HTERT RPE-1 (cell line): Measurements from ENCODE around the gene ADARB2.

ENCODE experiments used
- in situ Hi-C: fragments of 300-500 bp; cut with MboI; formaldehyde crosslinking; loops from 4 replicates; pipeline ENCODE4 v1.14.3; 2020; ENCODE audit warnings: low sequenced_read_pairs

The ADARB2 gene

DNA sequence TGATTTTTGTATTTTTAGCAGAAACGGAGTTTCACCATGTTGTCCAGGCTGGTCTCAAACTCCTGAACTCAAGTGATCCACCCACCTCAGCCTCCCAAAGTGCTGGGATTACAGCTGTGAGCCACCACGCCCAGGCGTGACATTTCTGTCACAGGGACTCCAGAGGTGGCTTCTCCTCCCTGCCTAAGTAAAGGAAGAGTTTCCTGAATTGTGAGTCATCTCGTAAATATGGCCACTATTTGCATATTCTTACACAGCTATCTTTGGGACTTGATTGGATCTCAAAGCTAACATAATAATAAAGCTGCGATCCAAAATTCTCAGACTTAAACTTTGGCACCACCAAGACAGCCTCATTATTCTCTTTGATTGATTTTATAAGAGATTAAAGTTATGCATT lies 50.1 kb downstream of the ADARB2 start:
- in situ Hi-C loops: no loop called here

DNA sequence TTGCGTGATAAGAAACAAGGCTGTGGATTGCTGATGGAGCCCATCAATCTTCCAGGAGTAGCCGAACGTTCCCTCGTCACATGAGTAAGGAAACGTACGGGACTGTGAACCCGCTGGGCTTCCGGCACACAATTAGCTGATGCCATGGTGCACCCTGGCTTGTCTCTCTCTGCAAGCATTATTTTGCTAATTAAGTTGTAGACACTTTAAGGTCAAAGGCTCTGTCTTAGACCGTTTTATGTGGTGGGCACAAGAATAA lies 50.9 kb downstream of the ADARB2 start:
- in situ Hi-C loops: no loop called here

DNA sequence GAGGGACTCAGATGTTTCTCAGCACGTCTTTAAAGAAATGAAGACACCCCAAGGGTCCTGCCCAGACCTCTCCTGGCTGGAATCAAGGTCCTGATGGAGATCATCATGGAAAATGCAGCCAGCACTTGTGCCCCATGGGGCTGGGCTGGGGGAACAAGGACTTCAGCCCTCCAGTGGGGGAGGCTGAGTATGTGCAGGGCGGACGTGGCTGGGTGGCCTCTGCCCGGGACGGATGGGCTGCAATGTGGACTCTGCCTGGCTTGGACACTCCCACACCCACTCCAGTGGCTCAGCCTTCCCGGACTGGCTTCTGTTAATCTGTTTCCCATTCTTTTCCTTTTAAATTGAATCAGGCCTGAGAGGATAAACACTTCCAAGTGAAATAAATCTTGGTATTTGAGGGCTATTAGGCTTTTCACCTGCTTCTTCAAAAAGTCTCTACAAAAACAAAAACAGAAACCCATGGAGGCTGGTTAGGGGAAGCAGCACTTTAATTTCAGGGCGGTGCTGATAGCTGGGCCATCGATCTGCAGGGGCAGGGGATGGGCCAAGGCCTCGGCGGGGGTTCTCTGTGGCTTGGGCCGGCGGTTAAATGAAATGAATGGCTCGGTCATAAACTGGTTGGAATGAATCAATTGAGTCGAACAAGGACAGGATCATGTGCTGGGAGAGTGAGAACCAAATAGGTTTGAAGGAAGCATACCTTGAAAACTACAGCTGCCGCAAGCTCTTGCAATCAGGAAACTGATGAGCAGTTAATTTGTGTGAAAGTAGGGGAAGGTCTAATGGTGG lies 51.4 kb downstream of the ADARB2 start:
- in situ Hi-C loops: no loop called here

DNA sequence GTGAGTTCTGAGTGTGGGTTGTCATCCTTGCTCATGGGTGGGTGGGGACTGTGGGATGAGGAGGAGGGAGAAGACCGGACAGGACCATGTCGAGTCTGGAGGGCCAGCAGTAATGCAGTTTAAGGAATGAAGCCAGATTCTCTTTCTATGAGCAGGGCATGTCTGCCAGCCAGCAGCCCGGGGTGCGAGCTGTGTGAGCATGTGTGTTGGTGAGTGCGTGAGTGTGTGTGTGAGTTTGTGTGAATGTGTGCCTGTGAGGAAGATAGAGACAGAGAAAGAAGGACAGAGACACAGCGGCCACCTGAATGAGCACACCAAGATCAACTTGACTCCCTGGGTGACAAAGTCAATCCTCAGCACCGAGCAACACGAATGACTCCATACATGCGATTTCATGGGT lies 52.3 kb downstream of the ADARB2 start:
- in situ Hi-C loops: no loop called here

DNA sequence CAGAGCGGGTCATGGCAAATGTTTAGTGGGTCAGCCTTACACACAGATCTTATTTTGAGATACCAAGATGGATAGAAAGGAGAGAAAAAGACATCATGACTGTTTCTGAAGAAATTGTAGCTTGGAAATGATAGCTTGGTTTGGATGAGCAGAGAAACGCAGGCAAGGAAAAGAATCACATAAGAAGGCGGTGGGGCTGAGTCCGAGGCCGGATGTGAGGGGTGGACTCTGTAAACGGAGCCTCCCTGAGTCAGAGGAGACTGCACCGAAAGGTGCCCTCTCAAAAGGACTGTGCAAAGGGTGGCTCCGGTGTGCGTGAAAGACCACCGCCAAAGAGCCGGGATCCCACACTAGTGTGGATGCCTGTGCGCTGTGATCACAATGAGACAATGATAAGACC lies 53.7 kb downstream of the ADARB2 start:
- in situ Hi-C loops: no loop called here

DNA sequence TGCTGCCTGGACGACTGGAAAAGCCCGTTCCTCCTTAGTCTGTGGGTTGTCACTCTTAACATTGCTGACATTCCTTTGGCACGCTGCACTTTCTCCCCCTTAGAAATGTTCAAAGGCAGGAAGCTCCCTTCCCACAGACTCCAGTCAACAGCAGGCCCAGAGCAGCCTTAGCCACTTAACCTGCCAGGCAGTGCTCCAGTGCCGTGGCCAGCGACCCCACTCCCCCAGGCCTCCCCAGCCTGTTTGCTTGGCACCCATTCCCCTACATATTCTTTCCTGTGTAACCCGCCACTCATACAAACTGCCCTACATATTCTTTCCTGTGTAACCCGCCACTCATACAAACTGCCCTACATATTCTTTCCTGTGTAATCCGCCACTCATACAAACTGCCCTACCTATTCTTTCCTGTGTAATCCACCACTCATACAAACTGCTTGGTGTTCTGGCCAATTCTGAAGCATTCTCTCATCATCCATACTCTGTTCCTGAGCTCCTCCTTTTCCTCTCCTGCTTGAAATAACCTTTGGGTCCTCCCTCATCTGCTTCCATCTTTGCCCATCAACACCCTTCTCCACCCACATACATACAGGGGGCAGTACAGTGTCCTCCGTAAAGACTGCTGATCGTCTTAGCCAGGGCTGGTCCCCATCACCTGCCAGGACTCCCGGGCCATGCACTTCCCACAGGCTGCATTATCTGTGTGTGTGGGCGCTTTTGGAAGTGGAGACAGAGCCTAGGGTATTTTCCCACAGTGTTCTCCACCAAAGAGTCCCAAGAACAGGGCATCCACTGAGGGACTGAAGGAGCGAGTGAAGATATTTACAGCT lies 57.3 kb downstream of the ADARB2 start:
- in situ Hi-C loops: no loop called here

DNA sequence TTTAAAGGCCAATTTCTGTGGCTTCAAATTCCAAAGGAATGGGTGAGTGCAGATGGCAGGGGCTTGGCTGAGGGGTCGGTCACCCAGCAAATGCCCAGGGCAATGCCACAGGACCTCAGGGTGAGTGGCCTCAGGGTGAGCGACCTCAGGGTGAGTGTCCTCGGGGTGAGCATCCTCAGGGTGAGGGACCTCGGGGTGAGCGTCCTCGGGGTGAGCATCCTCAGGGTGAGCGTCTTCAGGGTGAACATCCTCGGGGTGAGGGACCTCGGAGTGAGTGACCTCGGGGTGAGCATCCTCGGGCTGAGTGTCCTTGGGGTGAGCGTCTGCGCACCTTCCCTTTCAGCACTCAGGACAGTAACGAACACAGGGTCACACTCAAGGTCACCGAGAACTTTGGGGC lies 59.2 kb downstream of the ADARB2 start:
- in situ Hi-C loops: no loop called here

DNA sequence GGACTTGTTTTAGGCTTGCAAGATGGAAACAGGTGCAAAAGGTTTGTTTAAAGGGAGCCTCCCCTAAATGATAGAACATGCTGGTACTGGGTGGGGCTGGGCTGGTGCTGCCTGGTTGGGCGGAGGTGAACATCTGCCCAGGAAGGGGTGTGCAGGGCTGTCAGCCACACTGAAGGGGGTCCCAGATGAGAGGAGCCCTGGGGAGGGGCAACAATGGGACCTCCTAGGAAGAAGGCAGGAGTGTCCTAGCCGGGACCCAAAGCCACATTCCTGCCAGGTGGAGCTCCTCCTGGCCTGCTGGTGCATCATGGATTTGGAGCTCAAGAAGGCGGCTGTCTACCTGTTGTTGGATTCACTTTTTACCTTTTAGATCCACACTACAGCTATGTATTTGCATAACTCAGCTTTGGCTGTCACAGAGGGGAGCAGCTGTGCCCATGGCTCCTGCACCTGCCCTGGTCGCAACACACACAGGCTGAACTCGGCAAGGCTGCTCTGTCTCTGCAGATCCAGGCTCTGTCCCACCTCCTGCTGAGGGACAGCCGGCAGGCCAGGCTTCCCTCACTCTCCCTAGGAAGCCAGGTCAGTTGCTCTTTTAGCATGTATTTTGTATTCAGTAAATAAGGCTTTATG lies 59.9 kb downstream of the ADARB2 start:
- in situ Hi-C loops: no loop called here

DNA sequence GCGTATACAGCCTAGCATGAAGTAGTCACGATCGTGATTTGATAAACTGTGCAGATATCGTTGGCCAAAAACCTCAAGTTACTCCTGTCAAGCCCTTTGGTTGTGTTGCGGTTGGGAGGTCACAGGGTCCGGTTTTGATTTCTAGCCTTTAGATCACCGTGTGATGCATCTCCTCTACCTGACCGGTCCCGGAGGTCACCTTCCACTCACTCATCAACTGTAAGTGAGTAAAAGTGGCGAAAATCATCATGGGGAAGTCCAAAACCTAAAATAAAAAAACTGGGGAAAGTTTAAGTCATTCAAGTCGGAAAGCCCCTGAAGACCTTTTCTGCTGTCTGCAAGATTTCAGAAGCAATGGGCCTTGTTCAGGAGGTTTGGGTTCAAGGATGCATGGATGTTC lies 62.8 kb downstream of the ADARB2 start:
- in situ Hi-C loops: no loop called here

DNA sequence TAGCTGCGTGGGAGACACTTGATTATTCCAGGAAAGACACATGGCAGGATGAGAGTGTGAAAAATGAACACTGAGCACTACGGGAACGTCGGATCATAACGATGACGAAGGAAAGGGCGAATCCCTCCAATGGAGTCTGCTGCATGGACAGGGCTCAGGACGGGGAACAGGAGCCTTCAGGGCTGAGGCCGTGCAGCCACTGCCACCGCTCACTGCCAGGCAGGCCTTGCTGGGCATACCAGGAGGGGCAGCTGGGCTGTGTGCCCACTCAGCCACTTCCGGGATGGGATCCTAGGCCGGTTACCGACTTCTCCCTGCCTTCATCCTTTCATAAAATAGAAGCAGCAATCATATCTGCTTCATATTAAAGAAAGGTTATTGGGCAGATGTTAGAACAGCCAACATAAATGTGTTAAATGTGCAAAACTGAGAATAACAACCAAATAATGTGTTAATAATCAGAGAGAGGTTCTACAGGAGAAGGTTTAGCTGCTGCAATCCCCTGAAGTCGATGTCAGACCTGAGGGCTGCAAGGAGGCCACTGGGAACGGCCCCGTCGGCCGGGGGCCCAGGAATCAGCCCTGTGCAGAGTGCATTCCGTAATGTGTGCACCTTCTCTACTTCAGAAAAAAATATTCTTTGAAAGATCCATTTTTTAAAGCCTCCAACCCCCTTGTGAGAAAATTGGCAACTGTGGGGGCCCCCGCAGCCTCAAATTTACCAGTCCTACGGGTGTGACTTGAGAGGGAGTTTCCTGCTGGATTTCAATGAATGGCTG lies 63.6 kb downstream of the ADARB2 start:
- in situ Hi-C loops: no loop called here

DNA sequence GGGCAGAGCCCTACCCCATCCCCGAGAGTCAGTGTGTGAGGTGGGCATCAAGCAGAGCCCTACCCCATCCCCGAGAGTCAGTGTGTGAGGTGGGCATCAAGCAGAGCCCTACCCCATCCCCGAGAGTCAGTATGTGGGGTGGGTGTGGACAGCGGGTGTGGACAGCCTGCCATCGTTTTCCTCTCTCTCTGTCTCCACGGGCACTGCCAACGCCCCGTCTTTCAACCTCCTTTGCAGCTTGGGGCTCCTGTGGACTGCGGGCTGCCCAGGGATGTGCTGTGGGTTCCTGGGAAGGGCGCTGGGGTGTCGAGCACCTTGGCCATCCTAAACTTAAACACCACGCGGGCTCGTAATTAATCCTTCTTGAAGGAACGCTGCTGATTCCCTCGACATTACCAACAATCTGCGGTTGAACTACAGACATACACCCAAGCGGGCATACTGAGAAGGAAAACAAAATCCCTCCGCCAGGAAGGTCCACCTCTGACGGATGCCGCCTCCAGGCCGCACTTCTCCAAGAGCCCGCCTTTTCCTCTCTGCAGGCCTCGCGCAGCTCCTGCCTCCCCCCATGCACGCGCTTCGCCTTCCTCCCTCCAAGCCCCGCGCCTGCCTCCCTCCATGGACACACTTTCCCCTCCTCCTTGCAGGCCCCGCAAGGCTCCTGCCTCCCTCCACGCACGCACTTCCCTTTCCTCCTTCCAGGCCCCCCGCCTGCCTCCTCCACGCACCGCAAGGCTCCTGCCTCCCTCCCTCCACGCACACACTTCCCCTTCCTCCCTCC lies 65.1 kb downstream of the ADARB2 start:
- in situ Hi-C loops: no loop called here

DNA sequence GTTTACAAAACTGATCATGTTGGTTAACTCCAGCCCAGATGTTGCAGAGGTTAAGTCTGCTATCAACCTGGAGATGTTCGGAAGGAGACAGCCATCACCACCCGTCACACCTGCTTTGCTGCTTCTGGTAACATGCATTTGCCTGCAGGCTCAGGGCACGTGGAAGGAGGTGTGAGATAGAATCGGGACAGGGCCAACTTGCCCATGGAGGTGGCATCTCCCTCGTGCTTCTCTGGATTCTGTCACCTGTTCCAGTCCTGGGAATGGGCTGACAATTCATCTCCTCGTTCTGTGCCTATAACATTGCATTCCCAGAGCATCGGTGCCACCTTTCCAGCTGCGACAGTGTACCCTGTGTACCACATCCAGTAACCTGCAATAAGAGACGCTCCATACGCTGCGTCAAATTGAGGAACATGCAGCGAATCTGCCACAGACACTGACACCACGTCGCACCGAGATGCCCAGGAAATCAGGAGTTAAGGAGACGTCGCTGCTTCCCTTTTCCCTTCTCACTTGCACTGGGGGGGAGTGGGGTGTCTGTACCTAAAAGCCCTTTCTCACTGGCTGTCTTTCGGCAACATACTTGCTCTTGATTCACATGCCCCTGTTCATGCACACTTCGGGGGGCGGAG lies 65.8 kb downstream of the ADARB2 start:
- in situ Hi-C loops: no loop called here

DNA sequence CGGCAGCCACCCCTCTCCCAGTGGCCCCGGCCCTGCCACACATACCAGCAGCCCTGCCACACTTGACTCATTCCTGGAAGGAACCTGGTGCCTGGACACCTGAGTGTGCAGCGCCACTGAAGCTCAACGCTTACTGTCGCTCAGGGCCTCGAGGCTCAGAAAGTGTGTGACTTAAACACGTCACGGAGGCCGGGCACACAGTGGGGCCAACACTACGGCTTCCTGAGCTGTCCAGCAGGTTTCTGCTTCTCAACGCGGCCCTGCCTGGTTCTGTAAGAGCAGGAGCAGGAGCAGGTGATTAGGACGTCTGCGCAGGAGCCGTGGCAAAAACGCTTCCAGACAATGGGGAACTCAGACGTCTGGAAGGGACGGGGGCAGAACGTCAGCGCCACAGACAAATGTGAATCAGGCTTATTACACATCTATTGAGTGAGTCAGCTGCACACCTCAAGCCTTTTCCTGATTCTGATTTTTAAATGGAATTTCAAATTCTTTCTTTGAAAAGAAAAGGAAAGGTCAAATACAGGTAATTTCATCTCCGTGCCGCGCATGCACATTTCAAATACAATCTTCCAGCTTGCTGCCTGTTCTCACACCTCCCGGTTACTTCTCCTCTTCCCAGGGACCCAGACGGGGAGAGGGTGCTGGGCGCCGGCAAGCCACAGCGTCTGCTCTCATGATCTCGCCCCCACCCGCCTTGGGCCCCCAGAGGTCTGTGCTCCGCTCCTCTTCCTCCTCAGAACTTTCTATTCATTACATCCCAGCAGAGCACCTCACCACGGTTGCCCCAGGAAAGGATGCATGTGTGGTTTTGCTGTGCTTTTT lies 66.6 kb downstream of the ADARB2 start:
- in situ Hi-C loops: no loop called here

DNA sequence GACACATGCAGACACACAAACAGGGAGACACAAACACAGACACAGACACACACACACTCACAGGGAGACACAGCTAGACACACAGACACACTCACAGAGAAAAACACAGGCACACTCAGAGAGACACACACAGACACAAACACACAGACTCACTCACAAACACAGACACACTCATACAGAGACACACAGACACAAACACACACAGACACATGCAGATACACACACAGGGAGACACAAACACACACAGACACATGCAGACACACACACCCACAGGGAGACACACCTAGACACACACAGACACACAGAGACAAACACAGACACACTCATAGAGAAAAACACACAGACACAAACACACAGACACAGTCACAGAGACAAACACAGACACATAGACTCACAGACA lies 67.9 kb downstream of the ADARB2 start:
- in situ Hi-C loops: no loop called here

DNA sequence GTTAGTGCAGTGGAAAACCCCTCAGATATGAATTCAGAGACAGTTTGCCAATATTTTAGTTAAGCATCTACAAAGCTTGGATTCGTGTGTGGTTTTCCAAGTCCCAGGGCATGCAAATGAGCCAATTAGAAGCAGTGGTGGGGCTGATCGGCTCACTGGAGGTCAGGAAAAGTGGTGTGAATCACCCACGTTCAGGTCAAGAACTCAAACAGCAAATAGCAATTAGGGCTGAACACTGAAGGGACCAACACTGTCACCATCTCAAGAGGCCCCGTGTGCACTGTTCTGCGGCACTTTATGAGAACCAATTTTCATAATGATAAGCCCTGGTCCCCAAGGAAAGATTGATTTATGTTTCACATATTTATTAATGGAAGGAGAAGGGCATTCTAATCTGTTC lies 68.9 kb downstream of the ADARB2 start:
- in situ Hi-C loops: no loop called here

DNA sequence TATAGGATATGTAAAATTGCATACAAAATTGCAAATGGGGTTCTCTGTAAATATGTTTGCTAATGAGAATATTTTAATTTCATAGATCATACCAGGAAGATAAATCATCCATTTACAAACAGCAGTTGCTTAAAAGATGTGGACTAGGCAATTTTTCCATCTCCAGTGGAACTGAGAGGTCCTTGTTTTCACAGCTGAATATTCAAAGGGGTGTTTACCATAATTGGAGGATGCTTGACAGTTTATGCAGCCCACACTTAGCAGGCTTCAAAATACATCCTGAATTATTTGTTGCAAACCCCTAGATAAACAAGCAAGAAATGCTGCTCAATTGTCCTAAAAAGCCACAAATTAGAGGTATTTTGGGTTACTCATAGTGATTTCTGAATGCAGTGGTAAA lies 69.9 kb downstream of the ADARB2 start:
- in situ Hi-C loops: no loop called here

DNA sequence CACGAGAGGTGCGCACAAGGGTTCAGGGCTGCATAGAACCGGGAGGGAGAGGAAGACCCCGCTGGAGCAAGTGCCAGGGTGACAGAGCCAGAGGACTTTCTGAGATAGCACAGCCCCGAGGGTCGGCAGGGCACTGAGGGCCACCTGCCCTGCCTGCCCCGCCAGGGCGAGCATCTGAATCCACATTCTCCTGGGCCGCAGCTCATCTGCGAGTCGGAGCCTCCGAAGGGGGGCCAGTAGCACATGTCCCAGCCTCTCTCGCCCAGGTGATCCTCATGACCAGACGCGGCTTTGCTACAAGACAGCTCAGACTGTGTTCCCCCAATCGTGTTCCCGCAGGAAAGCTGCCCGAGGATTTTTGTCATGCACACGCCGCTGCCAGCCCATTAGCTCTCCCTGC lies 71.2 kb downstream of the ADARB2 start:
- in situ Hi-C loops: no loop called here

DNA sequence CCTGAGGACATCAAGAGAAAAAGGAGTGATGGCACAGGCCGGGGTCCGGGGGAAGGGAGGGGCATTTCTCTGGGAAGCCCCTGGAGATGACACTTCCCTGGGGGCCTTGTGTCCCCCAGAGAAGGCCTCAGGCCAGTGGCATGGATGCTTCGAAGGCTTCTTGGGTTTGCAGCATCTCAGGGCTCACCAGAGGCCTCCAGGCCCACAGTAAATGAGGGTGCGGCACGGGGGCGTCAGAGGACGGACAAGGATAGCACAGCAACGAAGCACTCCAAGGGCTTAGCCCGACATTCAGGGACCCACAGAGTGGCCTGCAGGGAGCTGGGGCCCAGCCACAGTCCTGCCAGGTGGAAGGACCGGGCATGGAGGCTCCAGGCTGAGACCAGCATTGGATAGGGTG lies 71.6 kb downstream of the ADARB2 start:
- in situ Hi-C loops: no loop called here

DNA sequence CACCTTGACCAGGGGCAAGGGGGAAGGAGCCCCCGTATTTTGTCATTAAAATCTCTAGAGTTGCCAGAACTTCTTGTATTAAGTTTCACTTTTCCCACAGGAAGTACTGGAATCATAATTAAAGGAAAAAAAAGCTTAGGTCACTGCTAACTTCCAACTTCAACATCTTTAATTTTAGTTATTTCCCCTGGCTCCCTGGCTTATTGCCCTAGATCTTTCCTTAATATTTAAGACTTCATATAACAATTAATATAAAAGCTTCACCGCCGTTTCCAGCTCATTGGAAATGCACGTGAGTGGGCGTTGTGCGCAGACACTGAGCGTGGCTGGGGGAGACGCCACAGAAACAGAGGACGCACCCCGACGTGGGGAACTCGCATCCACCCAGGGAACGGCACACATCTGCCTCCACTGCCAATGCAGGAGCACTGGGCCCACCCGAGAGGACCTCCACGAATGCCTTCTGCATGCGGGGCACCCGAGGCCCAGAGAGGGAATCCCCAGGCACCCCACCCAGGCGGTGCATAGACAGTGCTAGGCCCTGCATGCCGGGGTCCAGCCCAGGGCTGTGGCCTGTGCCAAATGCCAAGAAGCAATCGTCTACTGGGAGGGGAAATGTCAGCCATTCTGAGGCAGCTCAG lies 72.2 kb downstream of the ADARB2 start:
- in situ Hi-C loops: no loop called here
